Measurements from ENCODE around the gene ATP13A3.

Gene ATP13A3

DNA sequence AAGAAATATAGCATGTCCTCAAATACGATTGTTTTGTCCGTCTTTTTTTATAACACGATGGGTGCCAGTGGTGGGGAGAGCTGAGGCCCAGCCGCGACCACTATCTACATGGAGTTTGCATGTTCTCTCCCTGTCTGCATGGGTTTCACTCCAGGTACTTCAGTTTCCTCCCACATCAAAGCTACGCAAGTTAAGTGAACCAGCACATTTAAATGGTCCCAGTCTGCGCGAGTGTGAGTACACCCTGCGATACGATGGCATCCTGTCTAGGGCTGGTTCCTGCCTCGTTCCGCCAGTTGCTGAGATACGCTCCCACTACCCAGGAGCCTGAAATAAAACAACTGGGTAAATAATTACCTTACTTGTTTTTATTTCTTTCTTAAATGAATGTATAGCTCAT lies 40.6 kb downstream of the ATP13A3 start:
- no peak for DNase-seq (ENCODE audit: low spot score)

DNA sequence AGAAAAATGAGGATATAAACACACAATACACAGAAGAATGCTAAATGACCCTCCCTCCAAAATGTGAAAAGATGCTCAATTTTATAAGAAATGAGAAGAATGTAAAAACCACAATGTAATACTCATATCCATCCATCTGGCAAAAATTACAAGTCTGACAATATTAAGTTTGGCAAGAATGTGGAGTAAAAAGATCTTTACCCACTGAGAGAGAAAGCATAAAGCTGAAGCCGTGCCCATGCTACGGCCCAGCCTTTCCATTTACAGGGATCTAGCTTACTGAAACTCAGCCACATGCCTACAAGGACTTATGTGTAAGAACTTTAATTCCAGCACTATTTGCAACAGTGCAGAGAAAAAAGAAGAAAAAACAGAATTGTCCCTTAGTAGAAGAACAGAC lies 42.9 kb downstream of the ATP13A3 start:
- no peak for DNase-seq (ENCODE audit: low spot score)

DNA sequence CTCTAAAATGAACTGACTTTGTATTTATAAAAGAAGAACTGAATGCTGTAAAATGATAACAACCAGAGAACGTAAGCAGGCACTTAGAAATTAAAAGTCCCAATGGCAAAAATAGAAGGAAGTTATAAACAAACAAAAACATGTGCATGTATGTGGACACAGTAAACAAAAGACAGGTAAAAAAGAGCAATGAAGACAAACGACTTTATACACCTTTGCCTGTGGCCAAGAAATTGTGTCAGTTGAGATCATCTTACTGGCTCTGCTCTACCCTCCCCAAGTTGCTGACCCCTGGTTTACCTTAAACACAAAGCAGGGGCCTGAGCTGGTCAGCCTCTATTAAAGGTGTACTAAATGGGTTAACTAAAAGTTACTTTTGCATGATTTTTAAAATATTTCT lies 46.0 kb downstream of the ATP13A3 start:
- no peak for DNase-seq (ENCODE audit: low spot score)

DNA sequence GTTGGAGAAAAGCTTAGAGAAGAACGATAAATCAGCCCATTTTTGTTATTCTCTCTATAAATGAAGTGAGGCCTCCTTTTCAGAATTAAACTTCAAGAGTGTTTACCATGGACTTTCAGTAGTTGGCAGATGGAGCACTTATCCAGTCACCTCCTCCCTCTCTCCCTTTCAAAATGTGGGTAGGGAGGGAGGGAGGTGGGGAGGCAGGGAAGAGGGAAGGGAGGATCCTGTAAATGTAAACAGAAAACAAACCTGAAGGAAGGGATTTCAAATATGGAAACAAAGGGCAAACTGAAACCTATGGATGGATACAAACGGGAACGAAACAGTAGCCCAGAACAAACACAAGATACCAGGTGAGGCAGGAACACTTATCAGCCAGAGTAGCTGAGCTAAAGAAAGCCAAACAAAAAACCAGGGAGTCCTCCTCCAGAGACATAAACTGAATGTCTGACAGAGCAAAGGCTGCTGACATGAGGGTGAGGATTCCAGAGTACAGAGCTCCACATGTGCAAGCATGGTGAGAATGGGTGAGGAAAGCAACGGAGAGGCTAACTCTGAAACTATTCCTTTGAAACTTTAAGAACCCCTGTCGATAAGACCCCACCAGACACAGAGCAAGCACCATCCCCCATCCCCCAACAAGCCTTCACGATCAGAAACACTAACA lies 46.8 kb downstream of the ATP13A3 start:
- DNase-seq (ENCODE audit: low spot score), result no peak

DNA sequence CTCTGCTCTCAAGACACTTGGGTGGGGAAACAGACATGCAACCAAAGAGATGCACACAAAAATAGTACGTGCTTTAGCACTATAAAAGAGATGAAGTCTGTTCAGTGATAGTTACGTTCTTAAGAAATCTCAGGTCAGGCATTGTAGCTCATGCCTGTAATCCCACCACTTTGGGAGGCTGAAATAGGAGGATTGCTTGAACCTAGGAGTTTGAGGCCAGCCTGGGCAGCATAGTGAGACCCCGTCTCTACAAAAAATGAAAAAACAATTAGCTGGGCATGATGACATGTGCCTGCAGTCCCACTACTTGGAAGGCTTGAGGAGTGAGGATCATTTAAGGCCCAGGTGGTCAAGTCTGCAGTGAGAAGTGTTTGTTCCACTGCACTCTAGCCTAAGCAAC lies 52.3 kb downstream of the ATP13A3 start:
- no peak for DNase-seq (ENCODE audit: low spot score)

DNA sequence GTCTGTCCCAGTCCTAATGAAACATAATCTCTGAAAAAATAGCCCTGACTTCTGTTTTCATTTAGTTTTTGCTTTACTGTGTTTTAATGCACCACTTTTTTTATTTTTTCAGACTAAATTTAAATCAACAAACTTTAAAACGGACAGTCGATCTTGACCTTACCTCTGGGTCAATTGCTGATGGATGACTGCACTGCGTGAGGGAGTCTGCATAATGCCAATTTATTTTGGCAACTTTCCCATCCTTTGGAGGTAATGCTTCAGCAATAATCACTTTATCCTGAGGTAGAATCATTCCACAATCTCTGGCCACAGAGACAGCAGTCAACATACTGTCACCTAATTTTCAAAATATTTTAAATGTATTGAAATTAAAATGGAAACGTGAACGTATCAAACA lies 55.2 kb downstream of the ATP13A3 start:
- DNase-seq (ENCODE audit: low spot score), result no peak

DNA sequence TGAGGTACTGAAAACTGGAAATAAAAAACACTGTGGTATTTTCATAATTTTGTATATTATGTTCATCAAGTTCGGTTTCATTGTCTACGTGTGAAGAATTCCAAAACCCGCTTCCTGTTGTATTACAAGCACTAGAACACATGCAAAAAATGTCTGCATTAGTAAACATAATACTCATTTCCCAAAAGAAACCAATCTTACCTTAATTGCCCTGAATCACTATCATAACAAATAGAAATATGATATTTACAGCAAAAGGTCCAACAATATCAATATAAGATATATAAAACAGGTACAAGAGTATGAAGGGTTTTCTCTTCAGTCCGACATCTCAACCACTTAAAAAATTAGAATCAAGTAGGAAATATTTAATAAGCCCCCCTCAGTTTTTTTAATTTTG lies 61.4 kb downstream of the ATP13A3 start:
- DNase-seq (ENCODE audit: low spot score), result no peak

DNA sequence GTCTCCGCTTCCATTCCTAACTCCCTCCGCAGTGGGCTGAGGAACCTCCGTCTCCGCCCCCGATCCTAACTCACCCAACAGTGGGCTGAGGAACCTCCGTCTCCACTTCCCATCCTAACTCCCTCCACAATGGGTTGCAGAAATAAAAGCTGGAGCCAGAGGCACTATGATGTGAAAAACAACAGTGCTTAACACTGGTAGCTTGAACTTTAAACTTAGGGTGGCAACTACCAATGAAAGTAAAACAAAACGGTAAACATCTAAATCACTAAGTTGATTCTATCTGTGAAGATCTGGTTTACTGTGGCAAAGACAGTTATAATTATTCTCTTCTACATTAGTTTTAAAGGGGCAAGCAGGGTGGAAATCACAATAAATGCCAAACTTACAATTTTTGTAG lies 61.8 kb downstream of the ATP13A3 start:
- DNase-seq (ENCODE audit: low spot score), result no peak

DNA sequence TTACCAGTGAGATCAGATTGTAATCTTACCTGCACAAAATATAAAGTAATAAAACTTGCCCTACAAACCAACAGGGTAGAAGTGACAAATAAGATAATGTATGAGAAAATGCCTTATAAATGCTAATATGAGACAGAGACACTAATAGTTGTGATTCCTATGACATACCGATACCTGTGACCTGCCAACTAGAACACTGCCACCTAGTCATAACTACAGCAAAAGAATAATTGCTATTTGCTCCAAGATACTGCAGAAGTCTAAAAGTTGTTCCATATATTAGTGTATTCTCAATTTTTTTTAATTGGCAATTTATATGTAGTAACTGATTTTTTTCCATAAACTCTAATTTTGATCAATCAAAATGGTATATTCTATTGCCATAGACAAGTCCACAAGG lies 62.4 kb downstream of the ATP13A3 start:
- DNase-seq (ENCODE audit: low spot score), result no peak

DNA sequence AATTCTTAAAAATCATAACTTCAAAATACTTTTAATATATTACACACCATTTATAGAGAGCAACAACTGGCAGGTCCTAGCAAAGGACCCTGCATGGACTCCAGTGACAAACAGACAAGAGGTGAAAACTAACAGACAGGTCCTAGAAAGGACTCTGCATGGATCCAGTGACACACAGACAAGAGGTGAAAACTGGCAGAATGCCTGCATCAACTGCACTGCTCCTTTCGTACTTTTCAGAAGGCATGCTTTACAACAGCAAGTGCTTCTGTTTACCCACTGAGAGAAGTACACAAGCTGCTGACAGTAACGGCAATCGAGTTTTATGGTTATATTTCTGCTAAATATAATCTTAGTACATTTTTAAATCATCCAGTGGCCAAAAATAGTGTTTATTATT lies 63.5 kb downstream of the ATP13A3 start:
- DNase-seq (ENCODE audit: low spot score), result no peak

DNA sequence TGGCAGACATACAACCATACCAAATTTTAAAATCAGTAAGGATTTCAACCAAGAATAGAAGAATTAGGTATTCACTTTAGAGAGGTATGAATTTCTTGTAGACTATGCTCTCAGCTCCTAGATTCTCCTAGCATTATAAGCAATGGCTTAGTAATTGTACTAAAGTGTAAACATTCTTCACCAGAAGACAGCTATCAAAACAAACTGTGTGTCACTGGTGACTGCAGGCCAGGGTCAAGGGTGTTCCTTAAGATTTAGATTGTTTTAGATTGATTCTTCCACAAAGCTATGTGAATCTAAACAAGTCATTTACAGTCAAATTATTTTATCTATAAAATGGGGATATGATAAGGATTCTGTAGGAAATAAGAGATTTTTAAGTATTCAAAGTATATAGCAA lies 64.6 kb downstream of the ATP13A3 start:
- DNase-seq (ENCODE audit: low spot score), result no peak

DNA sequence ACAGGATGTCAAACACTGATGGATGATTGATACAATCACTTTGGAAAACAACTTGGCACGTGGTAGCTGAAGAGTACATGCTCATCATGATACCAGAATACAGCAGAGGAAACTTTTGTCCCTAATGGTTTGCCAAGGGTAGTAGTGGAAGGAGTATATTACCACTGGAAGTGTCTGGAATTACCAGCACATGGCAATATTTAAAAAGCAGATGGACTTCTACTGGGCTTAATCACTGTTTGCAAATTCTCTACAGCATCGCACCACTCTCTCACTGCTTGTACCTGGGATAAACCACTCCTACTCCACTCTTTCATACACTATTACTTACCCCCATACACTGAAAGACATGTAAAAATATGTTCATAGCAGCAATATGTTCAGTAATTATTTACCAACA lies 68.1 kb downstream of the ATP13A3 start:
- no peak for DNase-seq (ENCODE audit: low spot score)

DNA sequence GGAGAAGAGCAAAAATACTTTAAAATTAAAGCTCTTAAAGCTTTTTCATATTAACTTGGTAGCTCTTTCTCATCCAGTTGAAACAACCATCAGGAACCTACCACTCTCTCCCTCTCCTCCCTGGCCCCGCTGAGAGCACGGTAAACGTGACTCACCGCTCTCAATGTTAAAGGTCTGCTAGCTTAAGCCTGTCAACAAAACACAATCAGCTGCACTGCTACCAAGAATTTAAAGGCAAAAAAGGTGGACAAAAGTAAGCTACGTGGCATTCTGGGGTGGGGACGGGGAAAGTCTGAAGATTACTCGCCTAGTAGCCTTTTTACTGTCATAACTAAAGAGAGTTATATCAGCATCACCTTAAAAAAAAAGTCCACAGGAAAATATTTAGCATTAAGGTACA lies 79.4 kb downstream of the ATP13A3 start:
- DNase-seq (ENCODE audit: low spot score), result no peak

DNA sequence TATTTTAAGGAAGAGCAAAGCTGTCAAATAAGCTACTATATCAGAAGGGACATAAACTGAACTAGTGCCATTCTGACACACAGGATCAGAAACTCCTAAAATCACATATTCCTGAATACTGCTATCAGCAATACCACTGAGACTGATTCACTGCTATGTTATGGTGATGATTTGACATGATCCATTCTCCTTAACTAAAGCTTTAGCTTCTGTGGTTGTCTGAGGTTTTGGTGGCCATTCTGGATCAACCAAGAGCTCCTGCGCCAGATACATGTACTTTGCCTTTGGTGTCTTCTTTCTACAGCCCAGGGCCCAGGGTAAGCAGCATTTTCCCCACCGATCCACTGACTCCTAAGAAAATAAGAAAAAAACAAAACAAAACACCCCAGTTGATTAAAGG lies 81.0 kb downstream of the ATP13A3 start:
- DNase-seq (ENCODE audit: low spot score), result no peak

DNA sequence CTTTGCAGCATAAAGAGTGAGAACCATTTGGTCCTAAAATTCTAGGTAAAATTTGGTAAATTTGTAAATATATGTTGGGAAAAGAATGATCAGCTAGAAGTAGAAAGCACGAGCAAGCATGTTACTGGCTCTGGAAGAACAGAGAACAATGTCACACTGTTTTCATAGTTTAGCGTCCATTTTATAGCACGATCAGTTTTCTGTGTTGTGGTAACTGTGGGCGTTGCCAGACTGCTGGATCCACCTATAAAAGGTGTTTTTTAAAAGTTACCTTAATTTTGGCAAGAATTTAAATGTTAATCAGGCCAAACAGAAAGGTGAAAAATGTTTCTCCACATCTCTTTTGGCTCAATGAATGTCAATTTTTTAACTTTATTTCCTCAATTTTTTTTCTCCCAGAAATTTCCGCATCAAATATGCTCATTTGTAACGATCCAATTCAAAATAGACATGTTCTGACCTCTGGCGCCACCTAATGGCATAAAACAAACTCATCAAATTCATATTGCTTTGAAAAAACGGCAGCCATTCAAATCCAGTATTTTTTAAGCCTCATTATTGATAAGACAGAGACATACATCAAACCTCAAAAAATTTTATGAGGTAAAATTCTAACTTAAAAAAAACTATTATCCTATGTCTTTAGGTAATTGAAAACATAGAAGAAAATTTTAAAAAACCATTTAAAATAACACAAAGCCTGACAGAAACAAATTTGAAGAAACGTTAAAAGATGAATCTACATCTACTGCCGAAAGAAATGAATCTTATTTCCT lies 82.2 kb downstream of the ATP13A3 start:
- peak; percentile 54 for DNase-seq (ENCODE audit: low spot score)

DNA sequence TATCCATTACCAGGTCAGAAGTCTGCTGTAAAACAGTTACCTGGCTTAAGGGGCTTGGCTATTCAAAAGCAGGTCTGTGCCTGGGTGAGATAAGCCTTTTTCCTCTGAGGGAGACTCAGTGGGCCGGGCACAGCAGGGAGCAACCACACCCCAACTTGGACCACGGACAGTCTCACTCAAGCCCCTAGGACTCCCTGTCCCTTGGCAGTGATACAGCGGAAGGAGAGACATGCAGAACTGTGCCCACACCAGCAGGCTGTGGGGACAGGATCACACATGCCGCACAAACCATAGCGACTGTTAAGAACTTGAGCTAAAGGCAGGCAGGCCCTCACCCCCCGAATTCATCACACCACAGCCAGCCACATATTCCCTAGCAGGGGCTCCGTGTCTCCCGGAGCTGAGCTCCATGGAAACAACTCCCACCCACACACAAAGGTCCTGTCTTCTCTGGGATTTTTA lies 84.9 kb downstream of the ATP13A3 start:
- no peak for DNase-seq (ENCODE audit: low spot score)

DNA sequence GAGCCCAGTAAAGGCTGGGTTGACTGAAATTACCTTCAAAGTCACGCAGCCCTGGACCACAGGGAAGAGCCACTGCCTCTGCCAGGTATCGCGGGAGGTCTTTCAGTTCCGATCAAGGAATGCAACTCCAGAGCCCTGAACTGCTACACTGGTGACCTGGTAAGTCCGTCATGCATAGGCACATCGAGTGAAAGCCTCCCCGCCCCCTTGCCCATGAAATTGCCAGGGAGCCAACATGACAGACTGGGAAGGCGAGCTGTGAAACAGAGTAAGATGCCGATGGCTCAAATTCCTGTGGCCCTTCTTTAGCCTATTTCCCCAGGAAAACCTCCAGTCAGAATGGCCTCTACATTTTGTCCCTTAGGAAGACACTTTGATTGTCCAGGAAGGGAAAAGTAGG lies 85.5 kb downstream of the ATP13A3 start:
- DNase-seq (ENCODE audit: low spot score), result no peak

DNA sequence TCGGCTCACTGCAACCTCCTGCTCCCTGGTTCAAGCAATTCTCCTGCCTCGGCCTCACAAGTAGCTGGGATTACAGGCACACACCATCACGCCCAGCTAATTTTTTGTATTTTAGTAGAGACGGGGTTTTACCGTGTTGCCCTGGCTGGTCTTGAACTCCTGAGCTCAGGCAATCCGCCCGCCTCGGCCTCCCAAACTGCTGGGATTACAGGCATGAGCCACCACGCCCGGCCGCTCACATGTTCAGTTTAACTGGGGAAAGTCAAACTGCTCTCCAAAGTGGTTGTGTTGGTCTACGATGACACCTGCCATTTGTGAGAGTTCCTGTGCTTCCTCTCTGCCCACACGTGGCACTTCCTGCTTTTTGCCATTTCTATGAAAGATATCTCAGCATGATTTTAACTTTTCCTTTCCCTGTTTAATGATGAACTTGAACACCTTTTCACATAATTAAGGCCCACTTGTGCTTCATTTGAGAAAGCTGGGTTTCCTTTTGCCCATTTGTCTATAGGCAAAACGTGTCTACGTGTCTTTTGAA lies 86.9 kb downstream of the ATP13A3 start:
- no peak for DNase-seq (ENCODE audit: low spot score)

DNA sequence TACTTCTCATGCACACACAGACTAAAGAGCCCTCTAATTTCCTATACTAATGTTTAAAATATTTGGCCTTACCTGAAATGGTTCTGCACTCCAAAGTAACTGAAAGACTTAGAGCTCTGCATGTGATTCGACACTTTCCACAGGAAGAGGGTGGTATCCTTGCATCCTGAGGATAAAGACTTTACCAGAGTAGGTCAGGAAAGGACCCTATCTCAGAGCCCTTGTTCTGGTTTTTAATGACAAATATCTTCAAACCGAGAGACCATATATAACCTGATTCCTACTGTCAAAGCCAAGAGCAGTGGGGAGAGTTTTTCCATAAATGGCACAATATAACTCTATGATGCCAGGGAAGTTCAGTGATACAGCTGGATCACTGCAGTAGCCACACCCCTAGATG lies 87.6 kb downstream of the ATP13A3 start, which contains the start of gene GP5:
TSS of gene GP5 (minus strand) at position 101 of the 400 bp plus-strand sequence. CDS start 984 bp downstream, outside the sequence.
- DNase-seq (ENCODE audit: low spot score), result no peak

DNA sequence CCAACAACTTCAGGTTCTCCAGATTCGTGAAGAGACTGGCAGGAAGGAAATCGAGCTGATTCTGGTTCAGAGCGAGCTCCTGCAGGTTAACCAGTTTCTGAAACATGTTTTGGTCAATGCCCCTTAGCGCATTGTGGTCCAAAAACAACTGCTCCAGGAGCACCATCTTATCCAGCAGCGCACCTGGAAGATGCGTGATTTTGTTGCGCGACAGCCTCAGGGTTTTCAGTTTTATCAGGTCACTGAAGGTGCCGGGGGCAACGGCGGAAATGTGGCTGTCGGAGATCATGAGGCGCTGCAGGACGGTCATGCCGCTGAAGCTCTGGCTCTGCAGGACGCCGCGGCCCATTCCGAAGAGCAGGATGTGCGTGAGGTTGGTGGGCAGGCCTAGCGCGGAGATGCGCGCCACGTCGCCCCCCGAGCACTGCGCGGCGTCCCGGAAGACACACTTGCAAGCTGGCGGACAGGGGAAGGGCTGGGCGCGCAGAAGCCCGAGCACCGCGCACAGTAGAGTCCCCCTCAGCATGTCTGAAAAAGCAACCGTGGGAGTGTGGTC lies 89.0 kb downstream of the ATP13A3 start:
- DNase-seq (ENCODE audit: low spot score), result no peak

DNA sequence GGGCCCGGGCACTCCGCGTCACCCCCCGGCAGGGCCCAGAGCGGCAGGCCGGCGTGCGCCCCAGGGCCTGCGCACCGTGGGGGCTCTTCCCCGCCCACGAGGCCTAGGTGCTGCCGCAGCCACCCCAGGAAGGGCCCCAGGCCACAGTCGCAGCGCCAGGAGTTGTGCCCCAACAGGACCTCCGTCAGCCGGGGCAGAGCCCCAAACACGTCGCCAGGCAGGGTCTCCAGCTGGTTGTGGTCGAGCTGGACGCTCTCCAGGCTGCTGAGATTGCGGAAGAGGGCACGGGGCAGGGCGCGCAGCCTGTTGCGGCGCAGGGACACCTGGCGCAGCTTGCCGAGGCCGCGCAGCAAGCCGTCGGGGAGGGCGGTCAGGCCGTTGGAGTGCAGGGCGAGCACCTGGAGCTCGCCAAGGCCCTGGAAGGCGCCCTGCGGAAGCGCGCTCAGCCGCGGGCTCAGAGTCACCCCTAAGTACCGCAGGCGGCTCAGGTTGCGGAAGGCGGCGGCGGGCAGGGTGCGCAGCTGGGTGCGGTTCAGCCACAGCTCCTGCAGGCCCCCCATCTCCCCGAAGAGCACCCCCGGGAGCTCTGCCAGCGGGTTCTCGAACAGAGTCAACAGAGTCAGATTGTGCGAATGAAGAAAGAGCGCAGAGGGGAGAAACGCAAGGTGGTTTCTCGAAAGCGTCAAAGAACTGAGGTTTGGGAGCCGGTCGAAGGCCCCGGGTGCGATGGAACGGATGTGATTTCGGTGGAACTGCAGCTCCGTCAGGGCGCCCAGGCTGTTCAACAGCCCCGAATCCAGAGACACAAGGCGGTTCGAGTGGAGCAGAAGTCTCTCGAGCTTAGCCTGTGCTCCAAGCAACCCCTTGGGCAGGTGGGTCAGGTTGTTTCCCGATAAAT lies 89.7 kb downstream of the ATP13A3 start:
- DNase-seq (ENCODE audit: low spot score), result no peak

DNA sequence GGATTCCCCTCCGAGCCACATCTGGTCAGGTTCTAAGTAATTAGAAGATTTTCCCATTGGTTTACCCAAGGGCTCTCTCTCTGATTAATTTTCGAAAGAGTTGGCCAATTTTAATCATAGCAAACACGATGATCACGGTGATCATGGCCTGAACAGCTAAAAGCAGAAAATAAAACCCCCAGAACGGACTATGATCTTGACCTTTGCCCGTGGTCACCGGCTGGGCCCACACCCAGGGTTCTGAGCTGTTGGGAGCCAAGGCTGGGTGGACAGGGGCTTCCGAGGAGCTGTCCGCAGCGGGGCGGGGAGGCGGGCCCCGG lies 90.3 kb downstream of the ATP13A3 start:
- DNase-seq (ENCODE audit: low spot score), result no peak
